Measurements from ENCODE around the gene TNRC18. TPM values are rescaled to one million over a fixed set of nuclear protein-coding genes. Genes with fewer than 3 reads are reported as not detected.
"Not testable (repeated sequence)": the region's sequence is repeated elsewhere in the genome, so short reads cannot be mapped to it uniquely, and the experiment has no call there.

Gene TNRC18
- polyA plus RNA-seq, 1 donor from 2014 or later: 23.6 TPM

DNA sequence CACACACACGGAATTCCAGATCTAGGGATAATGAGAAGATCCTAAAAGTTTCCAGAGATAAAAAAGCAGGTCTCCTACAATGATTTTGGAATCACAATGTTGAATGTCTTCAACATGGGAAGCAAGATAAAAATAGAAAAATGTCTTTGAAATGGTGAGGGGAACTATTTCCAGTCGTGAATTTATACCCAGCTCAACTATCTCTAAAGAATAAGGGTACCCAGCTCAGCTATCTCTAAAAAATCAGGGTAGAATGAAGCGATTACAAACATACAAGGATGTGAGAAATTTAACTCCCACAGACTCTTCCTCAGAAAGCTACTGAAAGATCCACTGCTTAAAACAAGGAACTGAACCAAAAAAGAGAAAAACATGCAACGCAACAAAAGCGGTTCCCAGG lies 105.0 kb downstream of the TNRC18 start:
- not testable (repeated sequence) for H4K20me1 ChIP-seq (ENCODE audit: insufficient read depth); H3K9ac ChIP-seq (ENCODE audit: low read length); H3K9me3 ChIP-seq (ENCODE audit: low read length); H3K27me3 ChIP-seq (ENCODE audit: insufficient read depth, low read depth, low read length); H3K79me2 ChIP-seq (replicated peaks; ENCODE audit: insufficient read depth, low read length); H2AFZ ChIP-seq (ENCODE audit: low read depth, low read length); H3K36me3 ChIP-seq (ENCODE audit: insufficient read depth, low read length); H3K27ac ChIP-seq (ENCODE audit: low read length); H3F3A ChIP-seq (ENCODE audit: insufficient read depth, low read length, poor library complexity, severe bottlenecking); H3K4me2 ChIP-seq (ENCODE audit: low read length); H3K9me2 ChIP-seq (ENCODE audit: insufficient read depth, low read length); H3K4me3 ChIP-seq (ENCODE audit: low read length)

DNA sequence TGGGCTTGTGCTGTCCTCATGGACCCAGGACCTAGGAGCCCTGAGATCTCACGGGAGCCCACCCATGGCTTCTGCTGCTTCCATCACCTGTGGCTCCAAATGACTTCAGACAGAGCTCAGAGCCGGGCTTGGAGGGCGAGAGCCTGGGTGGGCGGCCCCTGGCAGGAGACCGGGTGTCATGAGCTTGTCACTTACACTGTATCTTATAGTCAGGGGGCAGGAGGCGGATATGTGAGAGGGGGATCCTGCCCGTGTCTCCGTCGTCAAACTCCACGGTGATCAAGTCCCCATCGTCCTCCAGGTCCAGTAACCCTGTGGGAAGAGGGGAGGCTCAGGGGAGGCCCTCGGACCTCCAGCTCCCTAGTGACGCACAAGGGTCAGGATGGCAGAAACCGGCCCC lies 107.9 kb downstream of the TNRC18 start:
- no peak overlapping the region for H3K4me3 ChIP-seq (ENCODE audit: low read length)

DNA sequence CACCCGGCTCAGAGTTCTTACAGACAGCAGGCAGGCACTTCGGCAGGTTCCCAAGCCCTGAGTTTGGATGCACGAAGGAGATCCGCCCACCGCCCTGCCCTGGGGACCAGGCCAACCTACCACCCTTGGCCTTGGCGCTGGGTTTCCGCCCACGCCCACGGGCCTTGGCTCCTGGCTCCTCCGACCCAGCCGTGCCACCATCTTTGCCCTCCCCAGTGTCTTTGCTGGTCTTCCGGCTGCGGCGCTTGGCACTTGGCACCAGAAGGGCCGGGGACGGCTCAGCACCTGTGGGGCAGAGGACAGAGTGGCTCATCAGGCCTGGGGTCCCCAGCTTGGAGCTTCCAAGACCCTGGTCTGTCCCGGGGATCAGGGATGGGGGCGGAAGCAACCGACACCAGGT lies 108.8 kb downstream of the TNRC18 start:
- Histone ChIP-seq H3K36me3 (ENCODE audit: insufficient read depth, low read length) (no peaks in the 10 kb centered on the region), H2AFZ (ENCODE audit: low read depth, low read length) (no peak overlapping the region), H3K9me2 (ENCODE audit: insufficient read depth, low read length) (no peaks in the 10 kb centered on the region)
- TF ChIP-seq EZH2 (IDR thresholded peaks at IDR 0.05; ENCODE audit: borderline replicate concordance, insufficient read depth, low read length, poor library complexity, severe bottlenecking) (no peak), POLR2AphosphoS5 (IDR thresholded peaks at IDR 0.05) (no peak), TAF1 (IDR thresholded peaks at IDR 0.05; ENCODE audit: low read depth) (no peak), MXI1 (conservative IDR thresholded peaks at IDR 0.05; ENCODE audit: poor library complexity, severe bottlenecking) (no peak)
- TF ChIP-seq, protein P1, sequence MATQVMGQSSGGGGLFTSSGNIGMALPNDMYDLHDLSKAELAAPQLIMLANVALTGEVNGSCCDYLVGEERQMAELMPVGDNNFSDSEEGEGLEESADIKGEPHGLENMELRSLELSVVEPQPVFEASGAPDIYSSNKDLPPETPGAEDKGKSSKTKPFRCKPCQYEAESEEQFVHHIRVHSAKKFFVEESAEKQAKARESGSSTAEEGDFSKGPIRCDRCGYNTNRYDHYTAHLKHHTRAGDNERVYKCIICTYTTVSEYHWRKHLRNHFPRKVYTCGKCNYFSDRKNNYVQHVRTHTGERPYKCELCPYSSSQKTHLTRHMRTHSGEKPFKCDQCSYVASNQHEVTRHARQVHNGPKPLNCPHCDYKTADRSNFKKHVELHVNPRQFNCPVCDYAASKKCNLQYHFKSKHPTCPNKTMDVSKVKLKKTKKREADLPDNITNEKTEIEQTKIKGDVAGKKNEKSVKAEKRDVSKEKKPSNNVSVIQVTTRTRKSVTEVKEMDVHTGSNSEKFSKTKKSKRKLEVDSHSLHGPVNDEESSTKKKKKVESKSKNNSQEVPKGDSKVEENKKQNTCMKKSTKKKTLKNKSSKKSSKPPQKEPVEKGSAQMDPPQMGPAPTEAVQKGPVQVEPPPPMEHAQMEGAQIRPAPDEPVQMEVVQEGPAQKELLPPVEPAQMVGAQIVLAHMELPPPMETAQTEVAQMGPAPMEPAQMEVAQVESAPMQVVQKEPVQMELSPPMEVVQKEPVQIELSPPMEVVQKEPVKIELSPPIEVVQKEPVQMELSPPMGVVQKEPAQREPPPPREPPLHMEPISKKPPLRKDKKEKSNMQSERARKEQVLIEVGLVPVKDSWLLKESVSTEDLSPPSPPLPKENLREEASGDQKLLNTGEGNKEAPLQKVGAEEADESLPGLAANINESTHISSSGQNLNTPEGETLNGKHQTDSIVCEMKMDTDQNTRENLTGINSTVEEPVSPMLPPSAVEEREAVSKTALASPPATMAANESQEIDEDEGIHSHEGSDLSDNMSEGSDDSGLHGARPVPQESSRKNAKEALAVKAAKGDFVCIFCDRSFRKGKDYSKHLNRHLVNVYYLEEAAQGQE (IDR thresholded peaks at IDR 0.05; ENCODE audit: borderline replicate concordance): no peak
- TF ChIP-seq, protein P2, sequence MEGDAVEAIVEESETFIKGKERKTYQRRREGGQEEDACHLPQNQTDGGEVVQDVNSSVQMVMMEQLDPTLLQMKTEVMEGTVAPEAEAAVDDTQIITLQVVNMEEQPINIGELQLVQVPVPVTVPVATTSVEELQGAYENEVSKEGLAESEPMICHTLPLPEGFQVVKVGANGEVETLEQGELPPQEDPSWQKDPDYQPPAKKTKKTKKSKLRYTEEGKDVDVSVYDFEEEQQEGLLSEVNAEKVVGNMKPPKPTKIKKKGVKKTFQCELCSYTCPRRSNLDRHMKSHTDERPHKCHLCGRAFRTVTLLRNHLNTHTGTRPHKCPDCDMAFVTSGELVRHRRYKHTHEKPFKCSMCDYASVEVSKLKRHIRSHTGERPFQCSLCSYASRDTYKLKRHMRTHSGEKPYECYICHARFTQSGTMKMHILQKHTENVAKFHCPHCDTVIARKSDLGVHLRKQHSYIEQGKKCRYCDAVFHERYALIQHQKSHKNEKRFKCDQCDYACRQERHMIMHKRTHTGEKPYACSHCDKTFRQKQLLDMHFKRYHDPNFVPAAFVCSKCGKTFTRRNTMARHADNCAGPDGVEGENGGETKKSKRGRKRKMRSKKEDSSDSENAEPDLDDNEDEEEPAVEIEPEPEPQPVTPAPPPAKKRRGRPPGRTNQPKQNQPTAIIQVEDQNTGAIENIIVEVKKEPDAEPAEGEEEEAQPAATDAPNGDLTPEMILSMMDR (IDR thresholded peaks at IDR 0.05; ENCODE audit: poor library complexity, severe bottlenecking): no peak

More for the DNA sequence above, 107.9 kb downstream of the TNRC18 start:
- Histone ChIP-seq H3F3A (ENCODE audit: insufficient read depth, low read length, poor library complexity, severe bottlenecking) (no peaks in the 10 kb centered on the region), H3K27me3 (ENCODE audit: insufficient read depth, low read depth, low read length) (no peaks in the 10 kb centered on the region), H3K36me3 (ENCODE audit: insufficient read depth, low read length) (no peaks in the 10 kb centered on the region), H3K27ac (ENCODE audit: low read length) (no peak overlapping the region), H3K9ac (ENCODE audit: low read length) (no peak overlapping the region), H3K9me2 (ENCODE audit: insufficient read depth, low read length) (no peaks in the 10 kb centered on the region), H2AFZ (ENCODE audit: low read depth, low read length) (no peak overlapping the region), H4K20me1 (ENCODE audit: insufficient read depth) (no peaks in the 10 kb centered on the region), H3K4me2 (ENCODE audit: low read length) (no peak overlapping the region), H3K79me2 (replicated peaks; ENCODE audit: insufficient read depth, low read length) (no peaks in the 10 kb centered on the region), H3K9me3 (ENCODE audit: low read length) (peaks cover 2% of the 10 kb centered on the region)
- TF ChIP-seq POLR2AphosphoS5 (IDR thresholded peaks at IDR 0.05): no peak
- TF ChIP-seq EZH2 (IDR thresholded peaks at IDR 0.05; ENCODE audit: borderline replicate concordance, insufficient read depth, low read length, poor library complexity, severe bottlenecking): no peak
- no peak for TF ChIP-seq RAD21 (conservative IDR thresholded peaks at IDR 0.05)
- TF ChIP-seq EP300 (conservative IDR thresholded peaks at IDR 0.05; ENCODE audit: poor library complexity, severe bottlenecking): no peak
- no peak for TF ChIP-seq SMC3 (conservative IDR thresholded peaks at IDR 0.05; ENCODE audit: poor library complexity)
- TF ChIP-seq TAF1 (IDR thresholded peaks at IDR 0.05; ENCODE audit: low read depth): no peak
- no peak for TF ChIP-seq MXI1 (conservative IDR thresholded peaks at IDR 0.05; ENCODE audit: poor library complexity, severe bottlenecking)
- TF ChIP-seq, protein P1 (IDR thresholded peaks at IDR 0.05; ENCODE audit: borderline replicate concordance): no peak
- TF ChIP-seq, protein P2 (IDR thresholded peaks at IDR 0.05; ENCODE audit: poor library complexity, severe bottlenecking): no peak

More for the DNA sequence above, 108.8 kb downstream of the TNRC18 start:
- no peaks in the 10 kb centered on the region for H3K79me2 ChIP-seq (replicated peaks; ENCODE audit: insufficient read depth, low read length)
- no peaks in the 10 kb centered on the region for H3K27me3 ChIP-seq (ENCODE audit: insufficient read depth, low read depth, low read length)
- no peak overlapping the region for H3K9ac ChIP-seq (ENCODE audit: low read length)
- H3K9me3 ChIP-seq (ENCODE audit: low read length): peaks cover 2% of the 10 kb centered on the region
- H3K27ac ChIP-seq (ENCODE audit: low read length): no peak overlapping the region
- no peaks in the 10 kb centered on the region for H4K20me1 ChIP-seq (ENCODE audit: insufficient read depth)
- no peak overlapping the region for H3K4me2 ChIP-seq (ENCODE audit: low read length)
- H3F3A ChIP-seq (ENCODE audit: insufficient read depth, low read length, poor library complexity, severe bottlenecking): no peaks in the 10 kb centered on the region
- no peak overlapping the region for H3K4me3 ChIP-seq (ENCODE audit: low read length)
